Stimulated activated CD8-positive, alpha-beta memory T cell treated with anti-CD3 and anti-CD28 coated beads, Interleukin-12 subunit alpha, Interleukin-12 subunit beta, amount 100 ng/mL, for 4 hours (primary cell): ENCODE data around the gene GALR3.

Experiments used
- DNase-seq: peaks from one replicate; pipeline ENCODE4 v3.0.0-alpha.2; 2020; ENCODE audit warnings: low read depth

GALR3 gene

GRCh38 chr22:37870273-37870672, 47.1 kb downstream of the GALR3 start:
- no peak for DNase-seq
